ENCODE measurements around the gene IFITM1. TPM values are rescaled to one million over a fixed set of nuclear protein-coding genes. Genes with fewer than 3 reads are reported as not detected.

Gene IFITM1
- total and polyA plus RNA-seq, 2 of the 4 experiments (the other 2 are of a cell fraction), result 24.2 to 68.9 TPM

GRCh38 chr11:327581-327923 is 13.7 kb downstream of the IFITM1 start:
- peak overlapping the region; percentile 52 for H4K5ac ChIP-seq (ENCODE audit: low read depth, low read length)
- intact Hi-C loops (cut with micrococcal nuclease), result no loop called here
- no peak overlapping the region for H4K91ac ChIP-seq (ENCODE audit: insufficient read depth, low read depth, low read length)
- H3K14ac ChIP-seq (replicated peaks; ENCODE audit: low read depth, low read length), result no peak overlapping the region
- no peak overlapping the region for H2BK5ac ChIP-seq (ENCODE audit: low read depth, low read length, poor library complexity, severe bottlenecking)
- H3K79me1 ChIP-seq (ENCODE audit: low read depth in 1 of 2, low read length in 2 of 2), result no peaks in the 10 kb centered on the region
- H3K27me3 ChIP-seq (ENCODE audit: control insufficient read depth, insufficient read depth, low read length), result no peaks in the 10 kb centered on the region
- POLR2A ChIA-PET (ENCODE audit: unreplicated experiment), result no interaction called here
- H3K18ac ChIP-seq (ENCODE audit: low read depth, low read length), result no peak overlapping the region
- H2BK20ac ChIP-seq (ENCODE audit: low read depth, low read length), result no peak overlapping the region
- H2AK9ac ChIP-seq (replicated peaks; ENCODE audit: low read depth, low read length, poor library complexity), result peak overlapping the region; percentile 70
- CTCF ChIA-PET, result no interaction called here
- peak overlapping the region; percentile 11; the same call in 1 of the 2 replicates for H2BK120ac ChIP-seq (ENCODE audit: low read depth, low read length)
- no peaks in the 10 kb centered on the region for H3K36me3 ChIP-seq (ENCODE audit: control insufficient read depth, insufficient read depth, low read length)
- no peak overlapping the region for H2BK15ac ChIP-seq (ENCODE audit: low read depth, low read length)
- no peak overlapping the region for H3K4me2 ChIP-seq (ENCODE audit: low read depth, low read length)
- no CpG with 5 or more reads among the region's 3 CpGs for WGBS, 2 experiments (ENCODE audit: extremely low coverage in 2 of 2, insufficient read length in 1 of 2)
- no peaks in the 10 kb centered on the region for H4K20me1 ChIP-seq (ENCODE audit: insufficient read depth, low read length)
- no peak overlapping the region for H3K56ac ChIP-seq (ENCODE audit: extremely low read depth, insufficient read depth, low read length)
- no TSS peak for BruUV-seq (replicated peaks)
- peak; percentile 13; the same call in 1 of the 2 replicates for ATAC-seq (ENCODE audit: low read depth)
- H2AFZ ChIP-seq (replicated peaks; ENCODE audit: low read length, poor library complexity), result peak overlapping the region; percentile 87
- TF ChIP-seq RAD21 (IDR thresholded peaks at IDR 0.05; ENCODE audit: low read length), result no peak
- no peak for TF ChIP-seq SMC3 (IDR thresholded peaks at IDR 0.05; ENCODE audit: low read depth, low read length)
- no peak for TF ChIP-seq MXI1 (IDR thresholded peaks at IDR 0.05; ENCODE audit: borderline replicate concordance, low read depth, low read length)
- TF ChIP-seq FOS (IDR thresholded peaks at IDR 0.05; ENCODE audit: low read depth, low read length), result no peak
- TF ChIP-seq RCOR1 (IDR thresholded peaks at IDR 0.05; ENCODE audit: insufficient replicate concordance, low read length), result no peak
- TF ChIP-seq MAFK (IDR thresholded peaks at IDR 0.05; ENCODE audit: low read depth, low read length), result no peak
- no peak for TF ChIP-seq CHD1 (IDR thresholded peaks at IDR 0.05; ENCODE audit: low read depth, low read length)
- H3K4me3 ChIP-seq (ENCODE audit: insufficient read depth, low read depth, low read length), result no peak overlapping the region
- no peak overlapping the region for H3K4ac ChIP-seq (ENCODE audit: low read depth, low read length)
- dilution Hi-C loops (cut with HindIII; ENCODE audit: low sequenced_read_pairs, unreplicated experiment), result no loop called here
- peaks cover 13% of the 10 kb centered on the region for H3K4me1 ChIP-seq (ENCODE audit: control insufficient read depth, insufficient read depth, low read length)
- H4K8ac ChIP-seq (ENCODE audit: low read depth in 2 of 2, low read length in 2 of 2), result peak overlapping the region; percentile 49 to 84; a peak in 3 of 4 replicates
- no peaks in the 10 kb centered on the region for H3K9me1 ChIP-seq (ENCODE audit: insufficient read depth, low read length)
- H2AK5ac ChIP-seq (ENCODE audit: low read depth, low read length), result no peak overlapping the region; the same call in 1 of the 2 replicates
- no peak overlapping the region for H3K9ac ChIP-seq (ENCODE audit: low read depth, low read length)
- in situ Hi-C loops (cut with MboI; ENCODE audit: low sequenced_read_pairs), result no loop called here
- peak overlapping the region; percentile 43; the same call in 1 of the 2 replicates for H3K27ac ChIP-seq (ENCODE audit: insufficient read depth, low read length)
- no peak for DNase-seq
- no peaks in the 10 kb centered on the region for H3K9me3 ChIP-seq (ENCODE audit: control insufficient read depth, insufficient read depth, low read length)
- no peak overlapping the region for H3K23ac ChIP-seq (ENCODE audit: low read depth, low read length)

All from IMR-90 (cell line).